Endothelial cell of umbilical vein (primary cell): Measurements from ENCODE around the gene BMPR2. TPM values are rescaled to one million over a fixed set of nuclear protein-coding genes. Genes with fewer than 3 reads are reported as not detected.

Experiments used
- BruUV-seq: library from RNA; stranded (reverse); fragments of 400-500 nt; replicated peaks from 2 replicates; lab custom pipeline; 2021; lab: Mats Ljungman, UMichigan
- CTCF ChIA-PET: fragments of 300-600, 350-600 bp; sonication (Branson Sonifier 250); formaldehyde crosslinking; loops from one replicate; lab custom pipeline; 2021; ENCODE audit warnings: antibody characterized with exemption, inconsistent platforms; lab: Charles Lee
- POLR2A ChIA-PET: fragments of 300-600, 350-600 bp; sonication (Branson Sonifier 250); formaldehyde crosslinking; loops from one replicate; lab custom pipeline; 2021; ENCODE audit warnings: antibody characterized with exemption, inconsistent platforms; lab: Charles Lee
- DNase-seq: peaks from one replicate; pipeline ENCODE4 v3.0.0-alpha.2; 2011; ENCODE audit warnings: low read depth, low spot score
- FAIRE-seq: peaks from 2 replicates; lab custom pipeline; 2011; peaks lifted over from hg19 to GRCh38; lab: Jason Lieb, UNC
- H2AFZ ChIP-seq: 2 replicates; pipeline ENCODE4 v1.6.0; 2012; ENCODE audit warnings: low read depth, low read length, control low read depth, inconsistent platforms
- H3K27ac ChIP-seq: 2 replicates; pipeline ENCODE4 v1.5.1; 2011; ENCODE audit warnings: low read depth, mild to moderate bottlenecking, control low read depth, low read length, moderate library complexity; ENCODE audit not compliant: insufficient read depth
- H3K27me3 ChIP-seq, 2 experiments: 2 replicates each; pipeline versions ENCODE4 v1.6.0 to v1.6.1; 2011; ENCODE audit warnings: low read length in 2 of 2, mixed read lengths in 1 of 2; ENCODE audit not compliant: control insufficient read depth in 2 of 2, insufficient read depth in 2 of 2
- H3K36me3 ChIP-seq, 2 experiments: 2 replicates in 1 of 2; 3 replicates in 1 of 2; pipeline ENCODE4 v1.5.1; 2011; ENCODE audit warnings: low read length in 2 of 2, mild to moderate bottlenecking in 1 of 2, moderate library complexity in 1 of 2; ENCODE audit not compliant: control insufficient read depth in 2 of 2, insufficient read depth in 2 of 2; ENCODE audit errors: extremely low read depth in 1 of 2
- H3K4me1 ChIP-seq: 3 replicates; pipeline ENCODE4 v1.5.1; 2011; ENCODE audit warnings: mild to moderate bottlenecking, low read length; ENCODE audit not compliant: control insufficient read depth, insufficient read depth; ENCODE audit errors: extremely low read depth
- H3K4me2 ChIP-seq: 2 replicates; pipeline ENCODE4 v1.6.1; 2011; ENCODE audit warnings: low read length, control low read depth, mixed read lengths; ENCODE audit not compliant: insufficient read depth
- H3K4me3 ChIP-seq, 3 experiments: fragments of 200-600 bp in 1 of 3; sonication (generic), shearing (Covaris generic) in 1 of 3; replicated peaks in 1 of 3; 2 replicates each; pipeline ENCODE4 v1.5.1; 2011 to 2016; ENCODE audit warnings: control low read depth in 3 of 3, low read length in 3 of 3, mild to moderate bottlenecking in 2 of 3, inconsistent platforms in 1 of 3, low read depth in 1 of 3, moderate library complexity in 1 of 3; ENCODE audit not compliant: insufficient read depth in 1 of 3
- H3K79me2 ChIP-seq: 2 replicates; pipeline ENCODE4 v1.6.0; 2012; ENCODE audit warnings: low read length, inconsistent platforms; ENCODE audit not compliant: control insufficient read depth, insufficient read depth
- H3K9ac ChIP-seq: replicated peaks from 2 replicates; pipeline ENCODE3; 2011; ENCODE audit warnings: low read length, control low read depth; ENCODE audit not compliant: insufficient read depth; ENCODE audit errors: extremely low read depth
- H3K9me1 ChIP-seq: replicated peaks from 3 replicates; pipeline ENCODE4 v1.6.0; 2011; ENCODE audit warnings: mild to moderate bottlenecking, low read length; ENCODE audit not compliant: control insufficient read depth, insufficient read depth; ENCODE audit errors: extremely low read depth
- H3K9me3 ChIP-seq: replicated peaks from 2 replicates; pipeline ENCODE4 v1.5.1; 2012; ENCODE audit warnings: low read length, inconsistent platforms; ENCODE audit not compliant: control insufficient read depth, insufficient read depth
- H4K20me1 ChIP-seq: replicated peaks from 2 replicates; pipeline ENCODE3; 2011; ENCODE audit warnings: mild to moderate bottlenecking, low read length; ENCODE audit not compliant: control insufficient read depth, insufficient read depth; ENCODE audit errors: extremely low read depth
- CTCF ChIP-seq, 2 donors: IDR thresholded peaks; 1 replicate in 1 of 2; 2 replicates in 1 of 2; pipeline ENCODE4 v1.5.1; 2011; ENCODE audit warnings: low read length in 2 of 2, mild to moderate bottlenecking in 2 of 2, moderate library complexity in 2 of 2, control low read depth in 1 of 2, inconsistent platforms in 1 of 2, low read depth in 1 of 2; ENCODE audit not compliant: insufficient read depth in 1 of 2; ENCODE audit errors: extremely low read depth in 1 of 2
- EZH2 ChIP-seq: IDR thresholded peaks from 2 replicates; pipeline ENCODE4 v1.6.1; 2012; ENCODE audit warnings: borderline replicate concordance, low read depth, mild to moderate bottlenecking, moderate library complexity, low read length, inconsistent platforms; ENCODE audit not compliant: severe bottlenecking
- FOS ChIP-seq: IDR thresholded peaks from 2 replicates; pipeline ENCODE4 v1.6.1; 2011; ENCODE audit warnings: mild to moderate bottlenecking, low read length, moderate library complexity, borderline replicate concordance; ENCODE audit not compliant: insufficient read depth
- GATA2 ChIP-seq: IDR thresholded peaks from 2 replicates; pipeline ENCODE4 v1.7.0; 2011; ENCODE audit warnings: low read depth, mild to moderate bottlenecking, moderate library complexity, mixed read lengths, low read length; ENCODE audit not compliant: insufficient read length, insufficient read depth
- JUN ChIP-seq: IDR thresholded peaks from 2 replicates; pipeline ENCODE4 v1.6.1; 2011; ENCODE audit warnings: borderline replicate concordance, low read depth; ENCODE audit not compliant: insufficient read length, insufficient read depth
- MAX ChIP-seq: IDR thresholded peaks from 2 replicates; pipeline ENCODE4 v1.6.1; 2011; ENCODE audit not compliant: insufficient read depth, insufficient read length
- MYC ChIP-seq: IDR thresholded peaks from one replicate; pipeline ENCODE4 v1.6.1; 2011; ENCODE audit warnings: mild to moderate bottlenecking, low read depth, low read length
- POLR2A ChIP-seq: IDR thresholded peaks from 2 replicates; pipeline ENCODE4 v1.6.1; 2012; ENCODE audit warnings: low read depth, mild to moderate bottlenecking, control low read depth, low read length
- POLR2AphosphoS5 ChIP-seq: IDR thresholded peaks from 2 replicates; pipeline ENCODE4 v1.6.1; 2012; ENCODE audit warnings: low read depth, mild to moderate bottlenecking, control low read depth, low read length, moderate library complexity; ENCODE audit not compliant: insufficient read depth
- dilution Hi-C: fragments of 300-500 bp; cut with MboI; formaldehyde crosslinking; loops from one replicate; pipeline ENCODE4 v1.15.0; 2019; ENCODE audit warnings: low sequenced_read_pairs; ENCODE audit not compliant: extremely low pct_ligation_motif_present
- intact Hi-C: fragments of 100-400 bp; cut with micrococcal nuclease; formaldehyde crosslinking; loops from one replicate; pipeline ENCODE4 v1.10.0; 2022
- polyA plus RNA-seq, 4 experiments: library from polyadenylated mRNA; depleted of rRNA in 3 of 4; stranded (reverse) in 3 of 4; unstranded in 1 of 4; fragments of >200 nt; gene quantifications; 2 replicates each; pipeline versions ENCODE4 v1.2.1 to v1.2.3, GENCODE V29; 2011 to 2012; ENCODE audit warnings: missing spikeins in 1 of 4
- total RNA-seq: library from RNA; stranded (reverse); gene quantifications from 2 replicates; pipeline ENCODE4 v1.2.3, GENCODE V29; 2021

Gene BMPR2
- total and polyA plus RNA-seq, 2 donors (not counting 3 experiments of a cell fraction or from before 2014, with no cell fraction given), result 35.8 to 113 TPM

DNA sequence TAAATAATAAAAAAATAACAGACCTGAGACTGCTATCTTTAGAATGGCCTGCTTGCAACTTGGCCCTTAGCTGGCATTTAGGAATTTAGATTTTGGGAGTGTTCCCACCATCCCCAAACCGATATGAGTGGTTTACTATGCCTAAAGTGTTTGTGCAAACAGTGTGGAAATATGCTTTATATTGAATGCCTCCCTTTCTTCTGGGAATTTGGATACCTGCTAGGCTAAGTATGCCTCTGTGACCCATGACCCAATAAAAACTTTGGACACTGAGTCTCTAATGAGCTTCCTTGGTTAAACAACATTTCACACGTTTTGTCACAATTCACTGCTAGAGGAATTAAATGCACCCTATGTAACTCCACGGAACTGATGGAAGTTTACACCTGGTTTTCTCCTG lies 73.2 kb downstream of the BMPR2 start:
- DNase-seq, result no peak
- no TSS peak for BruUV-seq
- FAIRE-seq, result no peak
- ChIA-PET POLR2A (no interaction called here), CTCF (interaction anchor here (1.0 kb wide), 1 partner anchor 23 kb away, joined by 3 read pairs; no protein-coding TSS in a partner anchor)
- intact Hi-C loops, result no loop called here
- Histone ChIP-seq H3K4me2 (no peak overlapping the region), H3K27me3 (no peaks in the 10 kb centered on the region), H3K4me3 (no peak overlapping the region), H3K36me3 (no peaks in the 10 kb centered on the region), H3K4me1 (no peaks in the 10 kb centered on the region), H3K9me3 (no peaks in the 10 kb centered on the region), H2AFZ (no peak overlapping the region), H3K9me1 (no peaks in the 10 kb centered on the region), H3K9ac (no peak overlapping the region), H4K20me1 (peaks cover 5% of the 10 kb centered on the region), H3K79me2 (peaks cover 84% of the 10 kb centered on the region), H3K27ac (no peak overlapping the region)
- dilution Hi-C loops, result no loop called here
- TF ChIP-seq EZH2, result no peak
- no peak for TF ChIP-seq MYC
- no peak for TF ChIP-seq POLR2AphosphoS5
- no peak for TF ChIP-seq CTCF (IDR thresholded peaks at IDR 0.05; ENCODE audit: extremely low read depth in 1 of 2, insufficient read depth in 1 of 2, low read depth in 1 of 2, low read length in 2 of 2)
- no peak for TF ChIP-seq GATA2
- no peak for TF ChIP-seq FOS
- TF ChIP-seq POLR2A, result no peak
- no peak for TF ChIP-seq JUN
- TF ChIP-seq MAX, result no peak
